ENCODE results near the gene JAKMIP1. TPM values are rescaled to one million over a fixed set of nuclear protein-coding genes. Genes with fewer than 3 reads are reported as not detected.

The JAKMIP1 gene
- total and polyA plus RNA-seq, 2 donors (not counting 1 experiment from before 2014, with no cell fraction given): 0.49 to 1.0 TPM

DNA sequence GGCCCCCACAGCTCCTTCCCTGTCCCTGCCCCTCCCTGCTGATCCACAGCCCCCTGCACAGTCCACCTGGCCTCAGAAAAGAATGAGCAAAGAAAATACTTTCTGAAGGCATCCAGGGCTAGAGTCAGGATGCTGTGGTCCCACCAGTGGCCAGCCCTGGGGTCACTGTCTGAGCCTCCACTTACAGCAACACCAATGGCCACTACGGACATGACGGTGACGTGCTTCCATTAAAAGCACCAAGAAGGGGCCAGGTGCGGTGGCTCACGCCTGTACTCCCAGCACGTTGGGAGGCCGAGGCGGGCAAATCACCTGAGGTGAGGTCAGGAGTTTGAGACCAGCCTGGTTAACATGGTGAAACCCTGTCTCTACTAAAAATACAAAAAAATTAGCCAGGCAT is 4.0 kb downstream of the JAKMIP1 start:
- no peak overlapping the region for H3K4me2 ChIP-seq (replicated peaks; ENCODE audit: low read depth, low read length, poor library complexity, severe bottlenecking)
- H3K4me1 ChIP-seq (ENCODE audit: control insufficient read depth in 2 of 2, insufficient read depth in 2 of 2, low read length in 2 of 2): peaks cover 15 to 16% of the 10 kb centered on the region in 2 donors
- no peak overlapping the region for H3K27ac ChIP-seq (ENCODE audit: low read length in 2 of 2)
- no peak for ATAC-seq (ENCODE audit: low read depth)
- Mint-ChIP-seq H3K9me3 (ENCODE audit: insufficient read depth) (peaks cover 5% of the 10 kb centered on the region), H3K4me1 (peaks cover 21% of the 10 kb centered on the region), H3K27me3 (peaks cover 32% of the 10 kb centered on the region), H3K4me3 (no peak overlapping the region), H3K27ac (no peak overlapping the region)
- no peaks in the 10 kb centered on the region for H3K79me2 ChIP-seq (ENCODE audit: control insufficient read depth, insufficient read depth, low read length)
- WGBS (ENCODE audit: insufficient coverage): 74% methylated on average over 6 of the region's 8 CpGs
- no peak overlapping the region for H3K9ac ChIP-seq (ENCODE audit: low read length)
- TF ChIP-seq, protein P1, sequence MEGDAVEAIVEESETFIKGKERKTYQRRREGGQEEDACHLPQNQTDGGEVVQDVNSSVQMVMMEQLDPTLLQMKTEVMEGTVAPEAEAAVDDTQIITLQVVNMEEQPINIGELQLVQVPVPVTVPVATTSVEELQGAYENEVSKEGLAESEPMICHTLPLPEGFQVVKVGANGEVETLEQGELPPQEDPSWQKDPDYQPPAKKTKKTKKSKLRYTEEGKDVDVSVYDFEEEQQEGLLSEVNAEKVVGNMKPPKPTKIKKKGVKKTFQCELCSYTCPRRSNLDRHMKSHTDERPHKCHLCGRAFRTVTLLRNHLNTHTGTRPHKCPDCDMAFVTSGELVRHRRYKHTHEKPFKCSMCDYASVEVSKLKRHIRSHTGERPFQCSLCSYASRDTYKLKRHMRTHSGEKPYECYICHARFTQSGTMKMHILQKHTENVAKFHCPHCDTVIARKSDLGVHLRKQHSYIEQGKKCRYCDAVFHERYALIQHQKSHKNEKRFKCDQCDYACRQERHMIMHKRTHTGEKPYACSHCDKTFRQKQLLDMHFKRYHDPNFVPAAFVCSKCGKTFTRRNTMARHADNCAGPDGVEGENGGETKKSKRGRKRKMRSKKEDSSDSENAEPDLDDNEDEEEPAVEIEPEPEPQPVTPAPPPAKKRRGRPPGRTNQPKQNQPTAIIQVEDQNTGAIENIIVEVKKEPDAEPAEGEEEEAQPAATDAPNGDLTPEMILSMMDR (IDR thresholded peaks at IDR 0.05): no peak
- TF ChIP-seq EZH2 (IDR thresholded peaks at IDR 0.05; ENCODE audit: borderline replicate concordance, insufficient read depth, low read depth, low read length, poor library complexity, severe bottlenecking): no peak
- peaks cover 0 to 14% (median 0%) of the 10 kb centered on the region in 3 donors for H3K9me3 ChIP-seq (ENCODE audit: control extremely low read depth in 1 of 3, control insufficient read depth in 2 of 3, insufficient read depth in 1 of 3, low read length in 2 of 3)
- no peak overlapping the region for H2AFZ ChIP-seq (ENCODE audit: insufficient read depth, low read depth, low read length, poor library complexity, severe bottlenecking)
- H4K20me1 ChIP-seq (ENCODE audit: control insufficient read depth, insufficient read depth, low read length, poor library complexity, severe bottlenecking): no peaks in the 10 kb centered on the region
- no peak for DNase-seq
- intact Hi-C loops (cut with micrococcal nuclease): no loop called here
- ChIA-PET POLR2A (no interaction called here), CTCF (no interaction called here)
- no peak overlapping the region for H3K4me3 ChIP-seq (ENCODE audit: control extremely low read depth in 1 of 5, extremely low read depth in 1 of 5, insufficient read depth in 1 of 5, low read depth in 2 of 5, low read length in 4 of 5)
- peaks cover 0 to 42% (median 17%) of the 10 kb centered on the region in 4 experiments for H3K27me3 ChIP-seq (replicated peaks in 1 of 4; ENCODE audit: control extremely low read depth in 1 of 4, control insufficient read depth in 3 of 4, insufficient read depth in 4 of 4, low read length in 3 of 4)
- no peaks in the 10 kb centered on the region for H3K36me3 ChIP-seq (replicated peaks in 1 of 2; ENCODE audit: control extremely low read depth in 1 of 2, control insufficient read depth in 1 of 2, extremely low read depth in 1 of 2, insufficient read depth in 2 of 2, low read length in 1 of 2)

DNA sequence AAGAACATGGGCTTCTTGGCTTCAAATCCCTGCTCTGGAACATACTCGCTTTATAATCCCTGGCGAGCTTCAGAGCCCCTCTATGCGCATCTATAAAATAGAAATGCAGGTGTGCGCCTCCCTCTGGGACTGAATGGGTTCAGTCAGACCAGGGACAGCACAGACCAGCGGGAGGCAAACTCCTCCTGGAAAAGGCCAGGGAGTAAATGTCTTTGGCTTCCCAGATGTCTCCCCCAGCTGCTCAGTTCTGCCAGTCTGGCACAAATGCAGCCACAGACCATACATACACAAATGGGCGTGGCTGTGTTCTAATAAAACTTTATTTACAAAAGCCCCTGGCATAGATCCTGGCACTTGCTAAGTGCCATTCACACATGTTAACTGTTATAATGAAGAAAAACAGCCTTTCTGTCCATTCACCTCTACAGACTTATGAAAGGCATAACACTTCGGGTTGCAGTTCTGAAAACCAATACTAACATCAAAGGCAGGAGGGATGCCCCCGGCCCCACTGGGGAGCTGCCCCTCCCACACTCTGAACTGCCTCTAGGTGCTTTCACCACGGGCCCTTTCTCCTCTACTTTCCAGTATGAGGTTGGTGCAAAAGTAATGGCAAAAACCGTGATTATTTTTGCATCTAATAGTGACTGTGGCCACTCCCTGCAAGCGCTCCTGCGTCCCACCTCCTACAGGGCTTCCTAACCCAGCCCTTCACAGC is 4.6 kb downstream of the JAKMIP1 start:
- ChIA-PET POLR2A (no interaction called here), CTCF (no interaction called here)
- H3K9me3 Mint-ChIP-seq (ENCODE audit: insufficient read depth): no peaks in the 10 kb centered on the region
- no peak for ATAC-seq (ENCODE audit: low read depth)
- H3K4me3 Mint-ChIP-seq: no peak overlapping the region
- Histone ChIP-seq H3K27ac (ENCODE audit: low read length in 2 of 2) (no peak overlapping the region), H2AFZ (ENCODE audit: insufficient read depth, low read depth, low read length, poor library complexity, severe bottlenecking) (no peak overlapping the region), H3K4me2 (replicated peaks; ENCODE audit: low read depth, low read length, poor library complexity, severe bottlenecking) (no peak overlapping the region), H3K4me1 (ENCODE audit: control insufficient read depth in 2 of 2, insufficient read depth in 2 of 2, low read length in 2 of 2) (peaks cover 13 to 16% of the 10 kb centered on the region in 2 donors), H3K79me2 (ENCODE audit: control insufficient read depth, insufficient read depth, low read length) (no peaks in the 10 kb centered on the region), H3K9me3 (ENCODE audit: control extremely low read depth in 1 of 3, control insufficient read depth in 2 of 3, insufficient read depth in 1 of 3, low read length in 2 of 3) (peaks cover 0 to 8% (median 0%) of the 10 kb centered on the region in 3 donors), H3K27me3 (replicated peaks in 1 of 4; ENCODE audit: control extremely low read depth in 1 of 4, control insufficient read depth in 3 of 4, insufficient read depth in 4 of 4, low read length in 3 of 4) (peaks cover 0 to 37% (median 16%) of the 10 kb centered on the region in 4 experiments), H3K4me3 (ENCODE audit: control extremely low read depth in 1 of 5, extremely low read depth in 1 of 5, insufficient read depth in 1 of 5, low read depth in 2 of 5, low read length in 4 of 5) (no peak overlapping the region), H4K20me1 (ENCODE audit: control insufficient read depth, insufficient read depth, low read length, poor library complexity, severe bottlenecking) (no peaks in the 10 kb centered on the region), H3K9ac (ENCODE audit: low read length) (no peak overlapping the region), H3K36me3 (replicated peaks in 1 of 2; ENCODE audit: control extremely low read depth in 1 of 2, control insufficient read depth in 1 of 2, extremely low read depth in 1 of 2, insufficient read depth in 2 of 2, low read length in 1 of 2) (no peaks in the 10 kb centered on the region)
- H3K27me3 Mint-ChIP-seq: peaks cover 28% of the 10 kb centered on the region
- no peak overlapping the region for H3K27ac Mint-ChIP-seq
- peaks cover 16% of the 10 kb centered on the region for H3K4me1 Mint-ChIP-seq
- 76% methylated on average over 10 of the region's 12 CpGs for WGBS (ENCODE audit: insufficient coverage)
- intact Hi-C loops (cut with micrococcal nuclease): no loop called here
- TF ChIP-seq, protein P1 (IDR thresholded peaks at IDR 0.05): no peak
- no peak for TF ChIP-seq EZH2 (IDR thresholded peaks at IDR 0.05; ENCODE audit: borderline replicate concordance, insufficient read depth, low read depth, low read length, poor library complexity, severe bottlenecking)
- DNase-seq: no peak
